ENCODE results near the gene ARHGEF17. TPM values are rescaled to one million over a fixed set of nuclear protein-coding genes. Genes with fewer than 3 reads are reported as not detected.

Gene ARHGEF17
- polyA plus RNA-seq, 1 donor (not counting 4 experiments of a cell fraction or from before 2014, with no cell fraction given) = 5.1 TPM

DNA sequence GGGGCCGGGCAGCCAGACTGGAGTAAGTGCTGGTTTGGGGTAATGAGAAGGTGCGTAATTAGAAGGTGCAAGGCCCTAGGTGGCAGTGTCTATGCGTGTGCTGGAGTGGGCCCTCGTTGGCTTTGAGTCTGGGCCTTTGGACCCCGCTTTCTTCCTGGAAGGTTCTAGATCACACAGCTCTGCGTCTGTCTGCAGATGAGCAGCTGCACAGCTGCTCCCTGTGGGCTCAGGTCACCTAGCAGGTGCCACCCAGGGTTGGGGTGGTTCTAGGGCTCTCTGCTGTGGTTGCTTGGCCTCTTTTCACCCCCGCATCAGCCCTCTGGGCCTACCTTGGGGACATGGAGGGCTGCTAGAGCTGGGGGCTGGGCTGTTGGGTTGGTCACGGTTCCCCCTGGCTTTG is 78.5 kb downstream of the ARHGEF17 start:
- Histone ChIP-seq H3K79me2 (ENCODE audit: control insufficient read depth, insufficient read depth, low read length) (peaks cover 75% of the 10 kb centered on the region), H3K36me3 (ENCODE audit: control insufficient read depth in 2 of 2, extremely low read depth in 1 of 2, insufficient read depth in 2 of 2, low read length in 2 of 2) (peaks cover 3 to 8% of the 10 kb centered on the region in 2 experiments), H4K20me1 (ENCODE audit: control insufficient read depth, extremely low read depth, insufficient read depth, low read length) (peaks cover 2% of the 10 kb centered on the region), H3K4me3 (ENCODE audit: control insufficient read depth in 2 of 3, extremely low read depth in 1 of 3, insufficient read depth in 2 of 3, low read depth in 1 of 3, low read length in 3 of 3) (no peak overlapping the region), H3K9me3 (ENCODE audit: control insufficient read depth, low read depth, low read length) (no peaks in the 10 kb centered on the region), H3K9ac (ENCODE audit: control insufficient read depth, extremely low read depth, insufficient read depth, low read length) (no peak overlapping the region), H3K27me3 (ENCODE audit: control insufficient read depth, extremely low read depth, insufficient read depth, low read length) (no peaks in the 10 kb centered on the region), H3K4me1 (ENCODE audit: control insufficient read depth, extremely low read depth, insufficient read depth, low read length) (peaks cover 74% of the 10 kb centered on the region), H3K4me2 (ENCODE audit: control insufficient read depth, extremely low read depth, insufficient read depth, low read depth, low read length) (no peak overlapping the region), H3K9me1 (ENCODE audit: control insufficient read depth, extremely low read depth, insufficient read depth, low read length) (peaks cover 16% of the 10 kb centered on the region), H3K27ac (ENCODE audit: control insufficient read depth, insufficient read depth, low read length) (no peak overlapping the region), H2AFZ (ENCODE audit: control insufficient read depth, low read length) (no peak overlapping the region)
- FAIRE-seq (no peak), DNase-seq (ENCODE audit: low read depth, low spot score) (no peak)
- dilution Hi-C loops (cut with MboI; ENCODE audit: extremely low pct_ligation_motif_present, low sequenced_read_pairs) = no loop called here
- TF ChIP-seq, protein P1, sequence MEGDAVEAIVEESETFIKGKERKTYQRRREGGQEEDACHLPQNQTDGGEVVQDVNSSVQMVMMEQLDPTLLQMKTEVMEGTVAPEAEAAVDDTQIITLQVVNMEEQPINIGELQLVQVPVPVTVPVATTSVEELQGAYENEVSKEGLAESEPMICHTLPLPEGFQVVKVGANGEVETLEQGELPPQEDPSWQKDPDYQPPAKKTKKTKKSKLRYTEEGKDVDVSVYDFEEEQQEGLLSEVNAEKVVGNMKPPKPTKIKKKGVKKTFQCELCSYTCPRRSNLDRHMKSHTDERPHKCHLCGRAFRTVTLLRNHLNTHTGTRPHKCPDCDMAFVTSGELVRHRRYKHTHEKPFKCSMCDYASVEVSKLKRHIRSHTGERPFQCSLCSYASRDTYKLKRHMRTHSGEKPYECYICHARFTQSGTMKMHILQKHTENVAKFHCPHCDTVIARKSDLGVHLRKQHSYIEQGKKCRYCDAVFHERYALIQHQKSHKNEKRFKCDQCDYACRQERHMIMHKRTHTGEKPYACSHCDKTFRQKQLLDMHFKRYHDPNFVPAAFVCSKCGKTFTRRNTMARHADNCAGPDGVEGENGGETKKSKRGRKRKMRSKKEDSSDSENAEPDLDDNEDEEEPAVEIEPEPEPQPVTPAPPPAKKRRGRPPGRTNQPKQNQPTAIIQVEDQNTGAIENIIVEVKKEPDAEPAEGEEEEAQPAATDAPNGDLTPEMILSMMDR (optimal IDR thresholded peaks at IDR 0.05 in 1 of 3, IDR thresholded peaks at IDR 0.05 in 1 of 3, conservative IDR thresholded peaks at IDR 0.05 in 1 of 3; ENCODE audit: extremely low read depth in 1 of 3, insufficient read depth in 2 of 3, low read length in 3 of 3) = no peak
- TF ChIP-seq EZH2 (IDR thresholded peaks at IDR 0.05; ENCODE audit: low read length) = no peak

DNA sequence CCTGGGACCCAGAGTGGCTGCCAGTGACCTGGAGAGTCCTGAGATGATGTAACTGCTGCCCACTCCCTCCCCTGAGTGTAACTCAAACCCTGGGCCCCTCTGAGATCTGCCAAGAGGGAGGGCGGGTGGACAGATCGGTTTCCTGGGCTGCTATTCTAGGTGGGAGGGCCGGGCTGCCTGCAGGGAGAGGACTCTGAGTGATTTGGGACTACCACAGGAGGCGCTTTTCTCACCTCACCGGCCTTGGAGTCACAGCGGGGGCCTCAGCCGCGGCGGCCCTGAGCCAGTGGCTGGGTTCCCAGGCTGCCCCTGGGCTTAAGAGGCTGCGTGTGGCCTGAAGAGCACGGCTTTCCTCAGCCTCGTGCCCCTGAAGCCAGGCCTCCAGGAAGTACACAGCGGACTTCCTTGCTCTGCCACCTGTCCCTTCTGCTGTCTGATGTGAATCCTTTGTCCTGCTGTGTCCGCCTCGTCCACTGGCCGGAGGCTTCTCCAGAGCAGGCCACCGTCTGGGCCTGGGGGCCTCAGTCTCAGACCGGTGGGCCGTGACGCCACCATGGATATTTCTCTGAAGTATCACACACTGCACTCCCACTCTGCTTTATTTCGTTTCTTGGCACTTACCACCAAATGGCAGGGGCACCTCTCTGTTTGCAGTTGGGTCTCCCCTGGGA is 79.7 kb downstream of the ARHGEF17 start:
- H3K4me3 ChIP-seq (ENCODE audit: control insufficient read depth in 2 of 3, extremely low read depth in 1 of 3, insufficient read depth in 2 of 3, low read depth in 1 of 3, low read length in 3 of 3) = peak overlapping the region in 1 of 3 experiments; percentile 52
- H3K4me2 ChIP-seq (ENCODE audit: control insufficient read depth, extremely low read depth, insufficient read depth, low read depth, low read length) = peak overlapping the region; percentile 69
- H4K20me1 ChIP-seq (ENCODE audit: control insufficient read depth, extremely low read depth, insufficient read depth, low read length) = peaks cover 2% of the 10 kb centered on the region
- H3K27me3 ChIP-seq (ENCODE audit: control insufficient read depth, extremely low read depth, insufficient read depth, low read length) = no peaks in the 10 kb centered on the region
- H3K27ac ChIP-seq (ENCODE audit: control insufficient read depth, insufficient read depth, low read length) = peak overlapping the region; percentile 66
- H3K9me1 ChIP-seq (ENCODE audit: control insufficient read depth, extremely low read depth, insufficient read depth, low read length) = peaks cover 12% of the 10 kb centered on the region
- no peaks in the 10 kb centered on the region for H3K9me3 ChIP-seq (ENCODE audit: control insufficient read depth, low read depth, low read length)
- DNase-seq (ENCODE audit: low read depth, low spot score) (no peak), FAIRE-seq (no peak)
- H2AFZ ChIP-seq (ENCODE audit: control insufficient read depth, low read length) = no peak overlapping the region
- H3K79me2 ChIP-seq (ENCODE audit: control insufficient read depth, insufficient read depth, low read length) = peaks cover 63% of the 10 kb centered on the region
- TF ChIP-seq, protein P1 (optimal IDR thresholded peaks at IDR 0.05 in 1 of 3, IDR thresholded peaks at IDR 0.05 in 1 of 3, conservative IDR thresholded peaks at IDR 0.05 in 1 of 3; ENCODE audit: extremely low read depth in 1 of 3, insufficient read depth in 2 of 3, low read length in 3 of 3) = no peak
- TF ChIP-seq EZH2 (IDR thresholded peaks at IDR 0.05; ENCODE audit: low read length) = no peak
- dilution Hi-C loops (cut with MboI; ENCODE audit: extremely low pct_ligation_motif_present, low sequenced_read_pairs) = no loop called here
- H3K9ac ChIP-seq (ENCODE audit: control insufficient read depth, extremely low read depth, insufficient read depth, low read length) = peak overlapping the region; percentile 46
- peaks cover 6% of the 10 kb centered on the region in 2 experiments for H3K36me3 ChIP-seq (ENCODE audit: control insufficient read depth in 2 of 2, extremely low read depth in 1 of 2, insufficient read depth in 2 of 2, low read length in 2 of 2)
- H3K4me1 ChIP-seq (ENCODE audit: control insufficient read depth, extremely low read depth, insufficient read depth, low read length) = peaks cover 70% of the 10 kb centered on the region

Data from keratinocyte (primary cell).